Neural cell (in vitro differentiated cells): ENCODE results near the gene CUBN. TPM values are rescaled to one million over a fixed set of nuclear protein-coding genes. Genes with fewer than 3 reads are reported as not detected.

ENCODE experiments used
- H2AFZ ChIP-seq: fragments of 200-600, 300-800 bp; sonication (generic), shearing (Covaris generic); 2 replicates; pipeline ENCODE4 v1.6.0; 2014; ENCODE audit warnings: low read depth, mild to moderate bottlenecking, antibody characterized with exemption, low read length, moderate library complexity
- H3F3A ChIP-seq: fragments of 200-600 bp; shearing (Covaris generic); 2 replicates; pipeline ENCODE4 v1.6.1; 2016; ENCODE audit warnings: mild to moderate bottlenecking, moderate library complexity, mixed read lengths, antibody characterized with exemption, low read length; ENCODE audit not compliant: insufficient read depth, poor library complexity, severe bottlenecking
- H3K27ac ChIP-seq: fragments of 200-600, 300-800 bp; sonication (generic), shearing (Covaris generic); 2 replicates; pipeline ENCODE4 v1.5.1; 2014; ENCODE audit warnings: mild to moderate bottlenecking, low read length, moderate library complexity
- H3K27me3 ChIP-seq: fragments of 300-800, 200-600 bp; sonication (generic), shearing (Covaris generic); 2 replicates; pipeline ENCODE4 v1.6.0; 2014; ENCODE audit warnings: mild to moderate bottlenecking, low read depth, low read length, moderate library complexity; ENCODE audit not compliant: insufficient read depth
- H3K36me3 ChIP-seq: fragments of 300-800, 200-600 bp; sonication (generic), shearing (Covaris generic); 2 replicates; pipeline ENCODE4 v1.5.1; 2014; ENCODE audit warnings: mild to moderate bottlenecking, antibody characterized with exemption, low read length, moderate library complexity; ENCODE audit not compliant: insufficient read depth
- H3K4me2 ChIP-seq: fragments of 300-800, 200-600 bp; sonication (generic), shearing (Covaris generic); 2 replicates; pipeline ENCODE4 v1.6.0; 2014; ENCODE audit warnings: mild to moderate bottlenecking, low read length
- H3K4me3 ChIP-seq: fragments of 300-800, 200-600 bp; sonication (generic), shearing (Covaris generic); 2 replicates; pipeline ENCODE4 v1.5.1; 2014; ENCODE audit warnings: mild to moderate bottlenecking, low read length, moderate library complexity
- H3K79me2 ChIP-seq: fragments of 200-600 bp; shearing (Covaris generic); replicated peaks from 2 replicates; pipeline ENCODE4 v1.6.0; 2014; ENCODE audit warnings: mild to moderate bottlenecking, low read length, moderate library complexity; ENCODE audit not compliant: insufficient read depth
- H3K9ac ChIP-seq: fragments of 300-800, 200-600 bp; sonication (generic), shearing (Covaris generic); 2 replicates; pipeline ENCODE4 v1.6.1; 2016; ENCODE audit warnings: mild to moderate bottlenecking, low read length, mixed read lengths
- H3K9me2 ChIP-seq: fragments of 200-600 bp; shearing (Covaris generic); 2 replicates; pipeline ENCODE4 v1.6.1; 2016; ENCODE audit warnings: mild to moderate bottlenecking, low read length, mixed read lengths; ENCODE audit not compliant: insufficient read depth
- H3K9me3 ChIP-seq: fragments of 200-600, 300-800 bp; sonication (generic), shearing (Covaris generic); 2 replicates; pipeline ENCODE4 v1.6.1; 2016; ENCODE audit warnings: mild to moderate bottlenecking, mixed run types, low read length, moderate library complexity, mixed read lengths
- H4K20me1 ChIP-seq: fragments of 200-600 bp; shearing (Covaris generic); 2 replicates; pipeline ENCODE4 v1.6.1; 2016; ENCODE audit warnings: mild to moderate bottlenecking, mixed run types; ENCODE audit not compliant: insufficient read depth
- EP300 ChIP-seq: fragments of 450-650 bp; conservative IDR thresholded peaks from 2 replicates; pipeline ENCODE4 v1.6.1; 2014; ENCODE audit warnings: antibody characterized with exemption, mild to moderate bottlenecking, moderate library complexity; ENCODE audit not compliant: poor library complexity, severe bottlenecking
- EZH2 ChIP-seq: fragments of 200-600, 300-800 bp; shearing (Covaris generic), sonication (generic); IDR thresholded peaks from 2 replicates; pipeline ENCODE4 v1.6.1; 2014; ENCODE audit warnings: antibody characterized with exemption, low read length, borderline replicate concordance, mild to moderate bottlenecking; ENCODE audit not compliant: insufficient read depth, poor library complexity, severe bottlenecking
- MXI1 ChIP-seq: fragments of 450-650 bp; conservative IDR thresholded peaks from 2 replicates; pipeline ENCODE4 v1.6.1; 2014; ENCODE audit warnings: antibody characterized with exemption, mild to moderate bottlenecking; ENCODE audit not compliant: poor library complexity, severe bottlenecking
- POLR2AphosphoS5 ChIP-seq: IDR thresholded peaks from 2 replicates; pipeline ENCODE4 v1.6.1; 2012
- RAD21 ChIP-seq: fragments of 450-650 bp; conservative IDR thresholded peaks from 2 replicates; pipeline ENCODE4 v1.6.1; 2014; ENCODE audit warnings: antibody characterized with exemption, mild to moderate bottlenecking, moderate library complexity
- SMC3 ChIP-seq: fragments of 450-650 bp; conservative IDR thresholded peaks from 2 replicates; pipeline ENCODE4 v1.6.1; 2014; ENCODE audit warnings: antibody characterized with exemption, mild to moderate bottlenecking, moderate library complexity; ENCODE audit not compliant: poor library complexity
- TAF1 ChIP-seq: IDR thresholded peaks from 2 replicates; pipeline ENCODE4 v1.6.1; 2012; ENCODE audit warnings: low read depth
- polyA plus RNA-seq: library from polyadenylated mRNA; depleted of rRNA; stranded (reverse); fragments of >200 nt; gene quantifications from 2 replicates; pipeline ENCODE4 v1.2.3, GENCODE V29; 2014
- TF ChIP-seq, protein P1 (sequence below): fragments of 450-650 bp; IDR thresholded peaks from 2 replicates; pipeline ENCODE4 v1.5.1; 2014; ENCODE audit warnings: antibody characterized with exemption, mild to moderate bottlenecking, moderate library complexity; ENCODE audit not compliant: poor library complexity, severe bottlenecking
- TF ChIP-seq, protein P2 (sequence below): IDR thresholded peaks from 2 replicates; pipeline ENCODE4 v1.6.1; 2012; ENCODE audit warnings: borderline replicate concordance

Gene CUBN
- polyA plus RNA-seq, 1 donor from 2014 or later = 7.1 TPM

DNA sequence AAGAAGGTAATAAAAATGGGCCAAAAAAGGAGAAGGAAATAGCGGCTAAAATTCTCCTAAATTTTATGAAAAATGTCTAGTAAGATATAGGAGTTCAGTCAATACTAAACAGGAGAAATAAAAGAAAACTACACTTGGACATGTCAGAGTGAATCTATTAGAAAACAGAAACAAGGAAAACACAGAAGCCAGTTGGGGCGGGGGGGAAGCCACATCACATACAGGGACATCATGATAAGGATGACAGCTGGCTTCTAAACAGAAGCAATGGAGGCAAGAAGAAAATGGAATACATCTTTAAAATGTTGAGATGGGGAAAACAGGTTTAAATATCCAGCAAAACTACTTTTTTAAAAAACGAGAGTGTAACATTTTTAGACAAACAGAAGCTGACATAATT lies 77.8 kb downstream of the CUBN start:
- H3K4me2 ChIP-seq = no peak overlapping the region
- H3K27ac ChIP-seq = no peak overlapping the region
- H3K36me3 ChIP-seq = no peaks in the 10 kb centered on the region
- no peak overlapping the region for H3K4me3 ChIP-seq
- H3F3A ChIP-seq = no peaks in the 10 kb centered on the region
- no peak overlapping the region for H2AFZ ChIP-seq
- H3K27me3 ChIP-seq = no peaks in the 10 kb centered on the region
- no peak overlapping the region for H3K9ac ChIP-seq
- no peaks in the 10 kb centered on the region for H4K20me1 ChIP-seq
- H3K9me2 ChIP-seq = no peaks in the 10 kb centered on the region
- H3K79me2 ChIP-seq = no peaks in the 10 kb centered on the region
- no peaks in the 10 kb centered on the region for H3K9me3 ChIP-seq
- no peak for TF ChIP-seq TAF1
- TF ChIP-seq, protein P1, sequence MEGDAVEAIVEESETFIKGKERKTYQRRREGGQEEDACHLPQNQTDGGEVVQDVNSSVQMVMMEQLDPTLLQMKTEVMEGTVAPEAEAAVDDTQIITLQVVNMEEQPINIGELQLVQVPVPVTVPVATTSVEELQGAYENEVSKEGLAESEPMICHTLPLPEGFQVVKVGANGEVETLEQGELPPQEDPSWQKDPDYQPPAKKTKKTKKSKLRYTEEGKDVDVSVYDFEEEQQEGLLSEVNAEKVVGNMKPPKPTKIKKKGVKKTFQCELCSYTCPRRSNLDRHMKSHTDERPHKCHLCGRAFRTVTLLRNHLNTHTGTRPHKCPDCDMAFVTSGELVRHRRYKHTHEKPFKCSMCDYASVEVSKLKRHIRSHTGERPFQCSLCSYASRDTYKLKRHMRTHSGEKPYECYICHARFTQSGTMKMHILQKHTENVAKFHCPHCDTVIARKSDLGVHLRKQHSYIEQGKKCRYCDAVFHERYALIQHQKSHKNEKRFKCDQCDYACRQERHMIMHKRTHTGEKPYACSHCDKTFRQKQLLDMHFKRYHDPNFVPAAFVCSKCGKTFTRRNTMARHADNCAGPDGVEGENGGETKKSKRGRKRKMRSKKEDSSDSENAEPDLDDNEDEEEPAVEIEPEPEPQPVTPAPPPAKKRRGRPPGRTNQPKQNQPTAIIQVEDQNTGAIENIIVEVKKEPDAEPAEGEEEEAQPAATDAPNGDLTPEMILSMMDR = no peak
- no peak for TF ChIP-seq MXI1
- no peak for TF ChIP-seq SMC3
- no peak for TF ChIP-seq EZH2
- TF ChIP-seq RAD21 = no peak
- TF ChIP-seq, protein P2, sequence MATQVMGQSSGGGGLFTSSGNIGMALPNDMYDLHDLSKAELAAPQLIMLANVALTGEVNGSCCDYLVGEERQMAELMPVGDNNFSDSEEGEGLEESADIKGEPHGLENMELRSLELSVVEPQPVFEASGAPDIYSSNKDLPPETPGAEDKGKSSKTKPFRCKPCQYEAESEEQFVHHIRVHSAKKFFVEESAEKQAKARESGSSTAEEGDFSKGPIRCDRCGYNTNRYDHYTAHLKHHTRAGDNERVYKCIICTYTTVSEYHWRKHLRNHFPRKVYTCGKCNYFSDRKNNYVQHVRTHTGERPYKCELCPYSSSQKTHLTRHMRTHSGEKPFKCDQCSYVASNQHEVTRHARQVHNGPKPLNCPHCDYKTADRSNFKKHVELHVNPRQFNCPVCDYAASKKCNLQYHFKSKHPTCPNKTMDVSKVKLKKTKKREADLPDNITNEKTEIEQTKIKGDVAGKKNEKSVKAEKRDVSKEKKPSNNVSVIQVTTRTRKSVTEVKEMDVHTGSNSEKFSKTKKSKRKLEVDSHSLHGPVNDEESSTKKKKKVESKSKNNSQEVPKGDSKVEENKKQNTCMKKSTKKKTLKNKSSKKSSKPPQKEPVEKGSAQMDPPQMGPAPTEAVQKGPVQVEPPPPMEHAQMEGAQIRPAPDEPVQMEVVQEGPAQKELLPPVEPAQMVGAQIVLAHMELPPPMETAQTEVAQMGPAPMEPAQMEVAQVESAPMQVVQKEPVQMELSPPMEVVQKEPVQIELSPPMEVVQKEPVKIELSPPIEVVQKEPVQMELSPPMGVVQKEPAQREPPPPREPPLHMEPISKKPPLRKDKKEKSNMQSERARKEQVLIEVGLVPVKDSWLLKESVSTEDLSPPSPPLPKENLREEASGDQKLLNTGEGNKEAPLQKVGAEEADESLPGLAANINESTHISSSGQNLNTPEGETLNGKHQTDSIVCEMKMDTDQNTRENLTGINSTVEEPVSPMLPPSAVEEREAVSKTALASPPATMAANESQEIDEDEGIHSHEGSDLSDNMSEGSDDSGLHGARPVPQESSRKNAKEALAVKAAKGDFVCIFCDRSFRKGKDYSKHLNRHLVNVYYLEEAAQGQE = no peak
- TF ChIP-seq POLR2AphosphoS5 = no peak
- TF ChIP-seq EP300 = no peak

DNA sequence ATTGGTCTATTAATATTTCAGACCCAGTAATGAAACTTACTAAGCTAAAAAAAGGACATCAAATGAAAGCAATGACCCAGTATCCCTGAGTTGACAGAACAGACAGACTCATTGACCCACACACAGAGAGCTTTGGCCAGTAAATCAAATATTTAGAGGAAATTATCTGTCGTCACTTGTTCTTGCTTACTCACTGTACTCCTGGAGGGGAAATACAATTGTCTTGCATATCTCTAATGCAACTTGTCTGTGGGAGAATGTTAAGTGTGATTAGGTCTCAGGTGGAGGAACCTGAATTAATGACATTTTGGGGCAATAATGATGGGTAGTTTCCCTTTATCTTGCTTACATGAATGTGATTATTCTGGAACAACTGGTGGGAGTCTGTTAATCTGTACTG lies 80.4 kb downstream of the CUBN start:
- Histone ChIP-seq H3F3A (no peaks in the 10 kb centered on the region), H3K36me3 (no peaks in the 10 kb centered on the region), H2AFZ (no peak overlapping the region), H3K4me3 (no peak overlapping the region), H3K9me2 (no peaks in the 10 kb centered on the region), H3K27me3 (no peaks in the 10 kb centered on the region), H3K79me2 (no peaks in the 10 kb centered on the region), H3K4me2 (no peak overlapping the region), H3K9ac (no peak overlapping the region), H3K9me3 (no peaks in the 10 kb centered on the region), H4K20me1 (no peaks in the 10 kb centered on the region), H3K27ac (no peak overlapping the region)
- TF ChIP-seq EP300 (no peak), SMC3 (no peak), RAD21 (no peak)
- TF ChIP-seq, protein P2 = no peak
- TF ChIP-seq, protein P1 = no peak
